H1 (cell line): ENCODE measurements around the gene RFXAP. TPM values are rescaled to one million over a fixed set of nuclear protein-coding genes. Genes with fewer than 3 reads are reported as not detected.

Source experiments
- polyA plus RNA-seq, 7 experiments: library from polyadenylated mRNA; depleted of rRNA in 3 of 7; stranded (reverse) in 5 of 7; unstranded in 2 of 7; fragments of >200 nt in 5 of 7; fragments of 200-250 nt in 2 of 7; gene quantifications; 1 replicate in 5 of 7; 2 replicates in 1 of 7; 4 replicates in 1 of 7; pipeline versions ENCODE4 v1.2.1 to v1.2.3, GENCODE V29; 2011 to 2013; ENCODE audit warnings: missing spikeins in 2 of 7, mixed read lengths in 2 of 7
- total RNA-seq: library from RNA; stranded (reverse); fragmentation: NEBNext Ultra II Directional; extraction: Animal tissue kit (Norgen Biotek cat#: 25700); gene quantifications from 2 replicates; pipeline ENCODE4 v1.2.1, GENCODE V29; 2021
- TF ChIP-seq, protein P1 (sequence below): fragments of 300-600 bp; sonication (generic); IDR thresholded peaks from 2 replicates; pipeline ENCODE4 v1.7.1; 2012; ENCODE audit warnings: low read length, moderate library complexity, mild to moderate bottlenecking, inconsistent platforms; ENCODE audit not compliant: insufficient replicate concordance

The RFXAP gene
- total and polyA plus RNA-seq, 2 of the 8 experiments (the other 6 are each of a cell fraction or from before 2014, with no cell fraction given): 5.2 to 11.5 TPM

- TF ChIP-seq, protein P1, sequence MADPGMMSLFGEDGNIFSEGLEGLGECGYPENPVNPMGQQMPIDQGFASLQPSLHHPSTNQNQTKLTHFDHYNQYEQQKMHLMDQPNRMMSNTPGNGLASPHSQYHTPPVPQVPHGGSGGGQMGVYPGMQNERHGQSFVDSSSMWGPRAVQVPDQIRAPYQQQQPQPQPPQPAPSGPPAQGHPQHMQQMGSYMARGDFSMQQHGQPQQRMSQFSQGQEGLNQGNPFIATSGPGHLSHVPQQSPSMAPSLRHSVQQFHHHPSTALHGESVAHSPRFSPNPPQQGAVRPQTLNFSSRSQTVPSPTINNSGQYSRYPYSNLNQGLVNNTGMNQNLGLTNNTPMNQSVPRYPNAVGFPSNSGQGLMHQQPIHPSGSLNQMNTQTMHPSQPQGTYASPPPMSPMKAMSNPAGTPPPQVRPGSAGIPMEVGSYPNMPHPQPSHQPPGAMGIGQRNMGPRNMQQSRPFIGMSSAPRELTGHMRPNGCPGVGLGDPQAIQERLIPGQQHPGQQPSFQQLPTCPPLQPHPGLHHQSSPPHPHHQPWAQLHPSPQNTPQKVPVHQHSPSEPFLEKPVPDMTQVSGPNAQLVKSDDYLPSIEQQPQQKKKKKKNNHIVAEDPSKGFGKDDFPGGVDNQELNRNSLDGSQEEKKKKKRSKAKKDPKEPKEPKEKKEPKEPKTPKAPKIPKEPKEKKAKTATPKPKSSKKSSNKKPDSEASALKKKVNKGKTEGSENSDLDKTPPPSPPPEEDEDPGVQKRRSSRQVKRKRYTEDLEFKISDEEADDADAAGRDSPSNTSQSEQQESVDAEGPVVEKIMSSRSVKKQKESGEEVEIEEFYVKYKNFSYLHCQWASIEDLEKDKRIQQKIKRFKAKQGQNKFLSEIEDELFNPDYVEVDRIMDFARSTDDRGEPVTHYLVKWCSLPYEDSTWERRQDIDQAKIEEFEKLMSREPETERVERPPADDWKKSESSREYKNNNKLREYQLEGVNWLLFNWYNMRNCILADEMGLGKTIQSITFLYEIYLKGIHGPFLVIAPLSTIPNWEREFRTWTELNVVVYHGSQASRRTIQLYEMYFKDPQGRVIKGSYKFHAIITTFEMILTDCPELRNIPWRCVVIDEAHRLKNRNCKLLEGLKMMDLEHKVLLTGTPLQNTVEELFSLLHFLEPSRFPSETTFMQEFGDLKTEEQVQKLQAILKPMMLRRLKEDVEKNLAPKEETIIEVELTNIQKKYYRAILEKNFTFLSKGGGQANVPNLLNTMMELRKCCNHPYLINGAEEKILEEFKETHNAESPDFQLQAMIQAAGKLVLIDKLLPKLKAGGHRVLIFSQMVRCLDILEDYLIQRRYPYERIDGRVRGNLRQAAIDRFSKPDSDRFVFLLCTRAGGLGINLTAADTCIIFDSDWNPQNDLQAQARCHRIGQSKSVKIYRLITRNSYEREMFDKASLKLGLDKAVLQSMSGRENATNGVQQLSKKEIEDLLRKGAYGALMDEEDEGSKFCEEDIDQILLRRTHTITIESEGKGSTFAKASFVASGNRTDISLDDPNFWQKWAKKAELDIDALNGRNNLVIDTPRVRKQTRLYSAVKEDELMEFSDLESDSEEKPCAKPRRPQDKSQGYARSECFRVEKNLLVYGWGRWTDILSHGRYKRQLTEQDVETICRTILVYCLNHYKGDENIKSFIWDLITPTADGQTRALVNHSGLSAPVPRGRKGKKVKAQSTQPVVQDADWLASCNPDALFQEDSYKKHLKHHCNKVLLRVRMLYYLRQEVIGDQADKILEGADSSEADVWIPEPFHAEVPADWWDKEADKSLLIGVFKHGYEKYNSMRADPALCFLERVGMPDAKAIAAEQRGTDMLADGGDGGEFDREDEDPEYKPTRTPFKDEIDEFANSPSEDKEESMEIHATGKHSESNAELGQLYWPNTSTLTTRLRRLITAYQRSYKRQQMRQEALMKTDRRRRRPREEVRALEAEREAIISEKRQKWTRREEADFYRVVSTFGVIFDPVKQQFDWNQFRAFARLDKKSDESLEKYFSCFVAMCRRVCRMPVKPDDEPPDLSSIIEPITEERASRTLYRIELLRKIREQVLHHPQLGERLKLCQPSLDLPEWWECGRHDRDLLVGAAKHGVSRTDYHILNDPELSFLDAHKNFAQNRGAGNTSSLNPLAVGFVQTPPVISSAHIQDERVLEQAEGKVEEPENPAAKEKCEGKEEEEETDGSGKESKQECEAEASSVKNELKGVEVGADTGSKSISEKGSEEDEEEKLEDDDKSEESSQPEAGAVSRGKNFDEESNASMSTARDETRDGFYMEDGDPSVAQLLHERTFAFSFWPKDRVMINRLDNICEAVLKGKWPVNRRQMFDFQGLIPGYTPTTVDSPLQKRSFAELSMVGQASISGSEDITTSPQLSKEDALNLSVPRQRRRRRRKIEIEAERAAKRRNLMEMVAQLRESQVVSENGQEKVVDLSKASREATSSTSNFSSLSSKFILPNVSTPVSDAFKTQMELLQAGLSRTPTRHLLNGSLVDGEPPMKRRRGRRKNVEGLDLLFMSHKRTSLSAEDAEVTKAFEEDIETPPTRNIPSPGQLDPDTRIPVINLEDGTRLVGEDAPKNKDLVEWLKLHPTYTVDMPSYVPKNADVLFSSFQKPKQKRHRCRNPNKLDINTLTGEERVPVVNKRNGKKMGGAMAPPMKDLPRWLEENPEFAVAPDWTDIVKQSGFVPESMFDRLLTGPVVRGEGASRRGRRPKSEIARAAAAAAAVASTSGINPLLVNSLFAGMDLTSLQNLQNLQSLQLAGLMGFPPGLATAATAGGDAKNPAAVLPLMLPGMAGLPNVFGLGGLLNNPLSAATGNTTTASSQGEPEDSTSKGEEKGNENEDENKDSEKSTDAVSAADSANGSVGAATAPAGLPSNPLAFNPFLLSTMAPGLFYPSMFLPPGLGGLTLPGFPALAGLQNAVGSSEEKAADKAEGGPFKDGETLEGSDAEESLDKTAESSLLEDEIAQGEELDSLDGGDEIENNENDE: no peak
These were observed 12.3 kb downstream of the RFXAP start (continued) for GRCh38 chr13:36831291-36831690.
